Pons (tissue), 1 donor: Measurements from ENCODE around the gene GAREM1.

Source experiments
- DNase-seq: peaks from one replicate; pipeline ENCODE4 v3.0.0-alpha.2; 2016; ENCODE audit warnings: low spot score

GAREM1 gene

GRCh38 chr18:32425466-32425865, 45.2 kb downstream of the GAREM1 start:
- no peak for DNase-seq

- peak; percentile 88 for DNase-seq
Observed at GRCh38 chr18:32424696-32425095, 46.0 kb downstream of the GAREM1 start.

- no peak for DNase-seq
Observed at GRCh38 chr18:32422978-32423740, 47.5 kb downstream of the GAREM1 start.

GRCh38 chr18:32422201-32422600, 48.5 kb downstream of the GAREM1 start:
- no peak for DNase-seq

GRCh38 chr18:32420084-32420750, 50.5 kb downstream of the GAREM1 start:
- peak; percentile 50 for DNase-seq

GRCh38 chr18:32418148-32418547, 52.5 kb downstream of the GAREM1 start:
- DNase-seq, result no peak

GRCh38 chr18:32405588-32405987, 65.1 kb downstream of the GAREM1 start:
- no peak for DNase-seq

- DNase-seq, result no peak
Observed at GRCh38 chr18:32401621-32402020, 69.1 kb downstream of the GAREM1 start.

- DNase-seq, result no peak
Observed at GRCh38 chr18:32393407-32393806, 77.3 kb downstream of the GAREM1 start.

- DNase-seq, result peak; percentile 83
Observed at GRCh38 chr18:32391126-32391525, 79.6 kb downstream of the GAREM1 start.

- no peak for DNase-seq
Observed at GRCh38 chr18:32389858-32390257, 80.8 kb downstream of the GAREM1 start.

- no peak for DNase-seq
Observed at GRCh38 chr18:32389191-32389590, 81.5 kb downstream of the GAREM1 start.

- DNase-seq, result no peak
Observed at GRCh38 chr18:32386471-32386870, 84.2 kb downstream of the GAREM1 start.

- no peak for DNase-seq
Observed at GRCh38 chr18:32383050-32383819, 87.4 kb downstream of the GAREM1 start.

GRCh38 chr18:32381761-32382160, 88.9 kb downstream of the GAREM1 start:
- DNase-seq, result no peak

- DNase-seq, result no peak
Observed at GRCh38 chr18:32380559-32380958, 90.1 kb downstream of the GAREM1 start.

GRCh38 chr18:32379891-32380290, 90.8 kb downstream of the GAREM1 start:
- no peak for DNase-seq

GRCh38 chr18:32378705-32379104, 92.0 kb downstream of the GAREM1 start:
- no peak for DNase-seq

GRCh38 chr18:32373995-32374394, 96.7 kb downstream of the GAREM1 start:
- no peak for DNase-seq

GRCh38 chr18:32373505-32373904, 97.2 kb downstream of the GAREM1 start:
- DNase-seq, result no peak

GRCh38 chr18:32372381-32373061, 98.2 kb downstream of the GAREM1 start:
- no peak for DNase-seq

- DNase-seq, result no peak
Observed at GRCh38 chr18:32372047-32372380, 98.7 kb downstream of the GAREM1 start.
